HG02763 (cell line): ENCODE results near the gene ZBTB42.

Experiments used
- ATAC-seq: cut with Tn5 transposase; IDR thresholded peaks from one replicate; pipeline ENCODE4 v1.9.1; 2021; ENCODE audit warnings: mild to moderate bottlenecking, moderate library complexity; ENCODE audit not compliant: unreplicated experiment

Gene ZBTB42

DNA sequence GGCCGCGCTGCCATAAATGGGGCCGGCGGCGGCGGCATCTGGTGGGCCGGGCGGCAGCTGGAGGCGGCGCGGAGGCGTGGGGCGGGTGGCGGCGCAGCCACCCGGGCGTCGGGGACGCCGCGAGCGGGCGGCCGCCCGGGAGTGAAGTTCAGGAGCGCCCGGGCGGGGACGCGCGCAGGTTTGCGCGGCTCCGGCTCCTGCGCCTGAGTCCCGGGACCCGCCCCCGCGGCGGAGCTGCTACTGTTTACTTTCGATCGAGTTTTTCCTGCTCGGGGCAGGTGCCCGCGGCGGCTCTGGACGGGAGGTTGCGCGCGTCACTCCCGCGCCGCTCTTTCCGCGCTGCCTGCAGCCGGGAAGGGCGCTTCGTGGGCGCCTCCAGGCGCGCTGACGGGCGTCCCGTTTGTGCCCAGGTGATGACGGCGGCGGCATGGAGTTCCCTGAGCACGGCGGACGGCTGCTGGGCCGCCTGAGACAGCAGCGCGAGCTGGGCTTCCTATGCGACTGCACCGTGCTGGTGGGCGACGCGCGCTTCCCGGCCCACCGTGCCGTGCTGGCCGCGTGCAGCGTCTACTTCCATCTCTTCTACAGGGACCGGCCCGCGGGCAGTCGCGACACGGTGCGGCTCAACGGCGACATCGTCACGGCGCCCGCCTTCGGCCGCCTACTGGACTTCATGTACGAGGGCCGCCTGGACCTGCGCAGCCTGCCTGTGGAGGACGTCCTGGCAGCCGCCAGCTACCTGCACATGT, at the start of gene ZBTB42:
Gene ZBTB42 (plus strand): TSS at position 331 of the 749 bp plus-strand sequence. CDS start 97 bp downstream, at position 428.
- ATAC-seq, result peak; percentile 35

DNA sequence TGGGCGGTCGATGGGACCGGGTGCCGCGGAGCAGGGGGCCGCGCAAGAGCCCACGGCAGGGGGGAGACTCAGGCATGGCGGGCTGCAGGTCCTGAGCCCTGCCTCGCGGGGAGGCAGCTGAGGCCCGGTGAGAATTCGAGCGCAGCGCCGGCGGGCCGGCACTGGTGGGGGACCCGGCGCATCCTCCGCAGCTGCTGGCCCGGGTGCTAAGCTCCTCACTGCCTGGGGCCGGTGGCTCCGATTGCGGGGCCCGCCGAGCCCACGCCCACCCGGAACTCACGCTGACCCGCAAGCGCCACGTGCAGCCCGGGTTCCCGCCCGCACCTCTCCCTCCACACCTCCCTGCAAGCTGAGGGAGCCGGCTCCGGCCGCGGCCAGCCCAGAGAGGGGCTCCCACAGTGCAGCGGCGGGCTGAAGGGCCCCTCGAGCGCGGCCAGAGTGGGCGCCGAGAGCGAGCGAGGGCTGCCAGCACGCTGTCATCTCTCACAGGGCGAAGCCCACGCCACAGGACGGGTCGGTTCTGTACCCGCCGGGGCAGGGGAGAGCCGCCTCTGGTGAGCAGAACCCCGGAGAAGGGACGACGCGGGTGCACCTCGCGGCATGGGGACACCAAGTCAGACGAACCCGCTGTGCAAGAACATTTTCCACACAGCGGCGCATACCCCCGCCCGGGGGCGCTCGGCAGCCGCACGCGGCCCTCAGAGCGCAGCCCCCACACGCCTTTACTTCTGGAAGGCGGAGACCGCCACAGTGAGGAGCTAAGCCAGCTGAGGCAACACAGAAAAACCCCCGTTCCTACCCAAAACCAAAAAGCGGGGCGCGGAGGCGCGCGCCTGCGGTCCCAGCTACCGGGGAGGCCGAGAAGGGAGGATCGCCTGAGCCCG, 49.1 kb upstream of the ZBTB42 start:
- ATAC-seq, result no peak

- no peak for ATAC-seq
These were observed 48.5 kb upstream of the ZBTB42 start for GRCh38 chr14:104752423-104752734.

- peak; percentile 90 for ATAC-seq
These were observed 48.0 kb upstream of the ZBTB42 start, which contains the start of gene SIVA1 for GRCh38 chr14:104752735-104753527. Gene SIVA1 (plus strand): TSS chr14:104753147. CDS start chr14:104753202, 55 bp downstream.

DNA sequence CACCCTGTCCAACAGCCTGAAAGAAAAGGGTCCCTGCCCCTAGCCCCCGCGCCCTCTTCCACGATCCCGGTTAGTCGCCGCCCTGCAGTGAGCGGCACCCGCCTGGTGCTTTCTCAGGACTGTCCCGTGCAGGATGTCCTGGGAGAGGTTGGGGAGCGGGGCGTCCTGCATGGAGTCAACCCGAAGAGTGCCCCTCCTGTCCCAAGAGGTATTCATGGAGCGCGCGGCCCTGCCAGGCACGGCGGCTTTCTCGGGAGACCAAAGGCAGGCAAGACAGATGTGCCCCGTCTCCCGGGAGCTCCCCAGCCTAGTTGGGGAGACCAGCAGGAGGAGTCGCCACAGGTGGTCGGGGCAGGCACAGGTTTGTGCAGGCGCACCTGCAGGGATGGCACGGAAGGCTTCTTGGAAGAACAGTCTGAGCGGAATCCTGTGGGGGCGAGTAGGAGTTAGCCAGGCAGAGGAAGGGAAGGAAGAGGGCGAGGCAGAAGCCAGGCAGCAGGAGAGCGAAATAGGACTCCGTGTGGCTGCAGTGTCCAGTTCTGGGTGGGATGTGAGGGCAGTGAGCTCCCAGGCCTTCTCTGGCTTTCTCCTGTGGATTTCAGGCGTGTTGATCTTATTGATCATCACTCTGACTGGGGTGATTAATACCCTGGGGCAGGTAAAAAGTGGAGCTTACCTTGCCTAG, 47.2 kb upstream of the ZBTB42 start:
- no peak for ATAC-seq

DNA sequence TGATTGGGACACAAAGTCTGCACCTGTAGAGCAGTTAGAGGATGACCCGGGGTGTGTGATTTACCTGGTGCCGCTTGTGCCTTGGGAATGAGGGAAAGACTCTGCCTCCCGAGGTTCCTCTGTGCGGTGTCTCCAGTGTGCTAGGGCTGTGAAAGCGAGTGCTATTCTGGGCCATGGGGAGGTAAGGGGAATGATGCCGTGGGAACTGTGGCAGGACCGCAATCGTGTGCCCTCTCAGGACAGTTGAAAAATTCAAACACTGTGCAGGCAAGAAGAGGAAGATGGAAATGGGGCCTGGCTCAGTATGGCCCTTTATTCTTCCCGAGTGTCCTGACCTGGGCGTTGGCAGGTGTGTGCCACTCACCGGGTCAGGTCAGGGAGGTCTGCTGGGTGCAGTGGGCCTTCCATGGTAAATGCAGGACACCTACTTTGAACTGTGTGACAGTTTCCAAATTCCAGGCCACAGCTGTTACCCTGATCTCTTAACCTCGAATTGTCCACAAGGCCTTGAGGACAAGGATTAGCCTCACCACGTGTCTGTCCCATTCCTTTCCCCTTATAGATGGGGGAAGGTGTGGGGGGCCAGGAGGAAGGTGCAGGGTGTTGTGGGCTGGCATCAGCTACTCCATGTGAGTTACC, 46.6 kb upstream of the ZBTB42 start:
- ATAC-seq, result no peak

- no peak for ATAC-seq
These were observed 45.3 kb upstream of the ZBTB42 start for GRCh38 chr14:104755621-104756020.

DNA sequence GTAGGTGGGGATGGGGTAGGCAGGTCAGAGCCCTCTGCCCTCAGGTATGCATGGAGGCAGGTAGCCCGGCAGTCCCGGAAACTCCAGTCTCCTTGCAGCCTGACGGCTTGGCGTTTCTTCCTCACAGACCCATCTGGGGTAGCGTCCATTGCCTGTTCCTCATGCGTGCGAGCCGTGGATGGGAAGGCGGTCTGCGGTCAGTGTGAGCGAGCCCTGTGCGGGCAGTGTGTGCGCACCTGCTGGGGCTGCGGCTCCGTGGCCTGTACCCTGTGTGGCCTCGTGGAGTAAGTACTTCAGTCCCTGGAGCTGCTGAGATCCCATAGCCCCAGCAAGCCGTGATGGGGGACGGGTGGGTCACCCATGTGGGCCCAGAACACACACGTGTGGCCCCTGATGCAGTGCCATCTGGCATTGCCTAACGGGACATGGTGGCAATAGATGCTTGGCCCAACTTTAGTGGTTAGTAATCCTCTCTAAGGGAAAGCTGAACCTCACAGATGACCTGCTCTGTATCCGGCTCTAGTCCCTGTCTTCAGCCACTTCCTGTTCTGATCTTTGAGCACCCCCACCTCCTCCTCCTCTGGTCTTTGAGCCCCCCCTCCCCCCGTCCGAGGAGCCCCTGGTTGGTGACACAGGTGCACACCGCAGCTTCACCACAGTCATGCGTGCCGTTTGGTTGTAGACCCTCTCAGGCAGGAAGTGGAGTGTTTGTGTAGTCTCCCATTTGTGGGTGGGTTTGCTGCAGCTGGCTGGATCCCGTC, 44.2 kb upstream of the ZBTB42 start:
- no peak for ATAC-seq

DNA sequence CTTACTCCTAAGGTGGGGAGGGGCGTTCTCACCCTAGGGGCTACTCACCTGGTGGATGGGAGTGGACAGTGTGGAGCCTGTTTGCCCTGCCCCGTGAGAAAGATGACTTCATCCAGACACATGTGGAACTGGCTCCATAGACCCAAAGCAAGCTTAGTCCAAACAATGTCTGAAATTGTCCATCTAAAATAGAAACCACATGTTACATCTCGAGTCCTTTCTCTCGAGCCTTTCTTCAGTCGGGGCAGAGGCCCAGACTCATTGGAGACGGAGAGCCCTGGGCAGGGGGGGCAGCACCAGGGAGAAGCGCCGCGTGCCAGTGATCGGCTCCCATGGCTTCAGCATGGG, 43.7 kb upstream of the ZBTB42 start:
- no peak for ATAC-seq

DNA sequence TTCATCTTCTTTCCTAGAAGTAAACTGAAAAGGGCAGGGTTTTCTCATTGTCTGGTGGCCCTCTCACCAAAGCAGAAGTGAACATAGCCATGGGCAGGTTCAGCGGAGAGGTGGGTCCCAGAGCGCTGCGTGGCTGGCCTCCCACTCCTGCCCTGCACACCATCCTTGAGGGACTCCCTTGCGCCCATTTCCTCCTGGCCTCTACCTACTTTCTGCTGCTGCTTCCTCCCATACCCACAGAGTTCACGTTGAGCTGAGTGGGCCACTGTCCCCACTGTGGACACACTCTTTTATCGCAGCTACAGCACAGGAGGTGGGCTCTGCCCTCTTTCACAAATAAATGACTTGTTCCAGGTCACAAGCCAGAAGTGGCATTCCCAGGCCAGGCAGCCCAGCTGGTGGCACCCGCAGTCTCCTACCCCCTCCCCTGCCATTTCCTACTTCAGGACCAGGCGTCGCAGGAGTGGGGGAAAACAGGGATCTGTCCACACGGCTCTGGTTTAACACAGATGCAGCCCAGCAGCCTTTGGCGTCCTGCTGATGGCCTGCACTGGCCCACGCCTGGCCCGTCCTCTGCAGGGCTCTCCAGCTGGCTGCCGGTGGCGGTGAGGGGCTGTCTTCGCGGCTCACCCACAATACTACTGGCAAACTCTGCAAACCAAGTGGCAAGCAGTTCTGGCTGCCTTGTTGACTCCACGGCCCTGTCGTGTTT, 43.1 kb upstream of the ZBTB42 start:
- ATAC-seq, result no peak

DNA sequence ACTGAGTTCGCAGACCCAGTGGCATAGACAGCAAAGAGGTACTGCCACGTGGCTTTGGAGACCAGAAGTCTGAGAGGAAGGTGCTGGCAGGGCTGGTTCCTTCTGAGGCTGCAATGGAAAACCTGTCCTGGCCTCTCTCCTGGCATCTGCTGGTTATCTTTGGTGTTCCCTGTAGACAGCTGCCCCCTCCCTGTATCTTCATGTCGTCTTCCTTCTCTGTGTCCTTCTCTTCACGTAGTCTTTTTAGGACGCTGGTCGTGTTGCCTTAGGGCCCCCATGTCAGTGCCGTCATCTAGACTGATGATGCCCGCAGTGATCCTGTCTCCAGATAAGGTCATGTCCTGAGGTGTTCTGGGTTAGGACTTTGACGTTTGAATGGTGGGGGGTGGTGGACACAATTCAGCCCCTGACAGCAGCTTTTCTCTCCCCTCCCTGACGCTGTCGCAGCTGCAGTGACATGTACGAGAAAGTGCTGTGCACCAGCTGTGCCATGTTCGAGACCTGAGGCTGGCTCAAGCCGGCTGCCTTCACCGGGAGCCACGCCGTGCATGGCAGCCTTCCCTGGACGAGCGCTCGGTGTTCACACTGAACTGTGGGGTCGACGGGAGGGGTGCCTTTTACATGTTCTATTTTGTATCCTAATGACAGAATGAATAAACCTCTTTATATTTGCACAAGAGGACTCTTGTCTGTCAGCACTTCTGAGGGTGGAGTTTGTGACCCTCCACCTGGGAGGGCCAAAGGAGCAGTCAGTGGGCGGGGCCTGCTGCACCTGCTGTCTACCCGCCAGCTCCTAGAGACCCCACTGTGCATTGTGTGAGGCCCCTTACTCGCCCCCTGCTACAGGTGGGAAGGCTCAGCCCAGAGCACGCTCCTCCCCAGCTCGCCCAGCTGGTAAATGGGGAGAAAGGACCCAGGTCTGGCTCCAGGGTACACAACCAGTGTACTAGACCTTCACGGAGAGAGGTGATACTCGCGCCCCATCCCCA, 41.6 kb upstream of the ZBTB42 start:
- no peak for ATAC-seq

GRCh38 chr14:104765517-104765916, 35.4 kb upstream of the ZBTB42 start:
- no peak for ATAC-seq

GRCh38 chr14:104766256-104766862, 34.5 kb upstream of the ZBTB42 start:
- no peak for ATAC-seq

GRCh38 chr14:104766863-104767633, 33.9 kb upstream of the ZBTB42 start:
- ATAC-seq, result no peak

DNA sequence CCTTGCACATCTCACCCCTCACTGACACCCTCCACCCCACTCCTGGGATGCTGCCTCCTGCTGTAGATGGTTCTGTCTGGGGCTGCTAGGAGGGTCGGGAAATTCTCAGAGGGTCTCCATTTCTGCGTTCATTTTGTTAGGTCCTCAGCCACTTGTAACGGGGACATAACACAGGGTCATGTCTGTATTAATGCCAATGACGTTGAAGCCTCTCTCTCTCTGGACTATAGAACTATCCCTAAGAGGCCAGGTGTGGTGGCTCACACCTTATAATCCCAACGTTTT, 33.3 kb upstream of the ZBTB42 start:
- ATAC-seq, result no peak

- ATAC-seq, result peak; percentile 52
These were observed 32.2 kb upstream of the ZBTB42 start for GRCh38 chr14:104768437-104769323.
